K562 (cell line): ENCODE measurements around the gene KCTD11. TPM values are rescaled to one million over a fixed set of nuclear protein-coding genes. Genes with fewer than 3 reads are reported as not detected.

Experiments used
- ATAC-seq: fragments of 200-7000 bp; cut with Tn5 transposase; 3 replicates; pipeline ENCODE4 v1.9.1; 2020; ENCODE audit warnings: moderate library complexity
- BruUV-seq: library from RNA; stranded (reverse); fragments of 400-500 nt; replicated peaks from 2 replicates; lab custom pipeline; 2021; lab: Mats Ljungman, UMichigan
- CTCF ChIA-PET: fragments of 300-600 bp; formaldehyde crosslinking; extraction: SDS; loops from one replicate; lab custom pipeline; 2021; ENCODE audit warnings: low intra/inter-chr PET ratio; lab: Yijun Ruan, JAX
- POLR2A ChIA-PET: fragments of 300-600, 350-650 bp; sonication (Branson Sonifier 250); formaldehyde crosslinking; extraction: SDS; loops from one replicate; lab custom pipeline; 2021; ENCODE audit warnings: antibody characterized with exemption, inconsistent platforms; lab: Yijun Ruan, JAX
- DNase-seq, 4 experiments: peaks; one replicate each; pipeline versions ENCODE4 v3.0.0 to v3.0.0-alpha.2; 2011 to 2018; ENCODE audit warnings: low spot score in 3 of 4, mixed read lengths in 3 of 4; ENCODE audit errors: extremely low read depth in 1 of 4
- FAIRE-seq: peaks from 2 replicates; lab custom pipeline; 2011; peaks lifted over from hg19 to GRCh38; lab: Jason Lieb, UNC
- H2AFZ ChIP-seq: 2 replicates; pipeline ENCODE4 v1.6.0; 2011; ENCODE audit warnings: low read depth, low read length, control low read depth, inconsistent platforms
- H3K27ac ChIP-seq: fragments of 200-600 bp; 3 replicates; pipeline ENCODE4 v1.8.0; 2011; ENCODE audit warnings: low read depth, mild to moderate bottlenecking, control low read depth, inconsistent platforms, low read length, moderate library complexity, mixed read lengths; ENCODE audit errors: extremely low read depth
- H3K27me3 ChIP-seq, 2 experiments: fragments of 300-600 bp in 1 of 2; 2 replicates in 1 of 2; 3 replicates in 1 of 2; pipeline versions ENCODE4 v1.6.0 to v1.8.0; 2011; ENCODE audit warnings: inconsistent platforms in 2 of 2, low read length in 2 of 2, mild to moderate bottlenecking in 1 of 2, mixed read lengths in 1 of 2, moderate library complexity in 1 of 2; ENCODE audit not compliant: control insufficient read depth in 2 of 2, insufficient read depth in 2 of 2
- H3K36me3 ChIP-seq: fragments of 300-600 bp; 3 replicates; pipeline ENCODE4 v1.8.0; 2011; ENCODE audit warnings: mild to moderate bottlenecking, low read length, inconsistent platforms; ENCODE audit not compliant: control insufficient read depth, insufficient read depth
- H3K4me1 ChIP-seq, 2 experiments: fragments of 200-600 bp in 1 of 2; replicated peaks in 1 of 2; 2 replicates in 1 of 2; 3 replicates in 1 of 2; pipeline versions ENCODE4 v1.5.1 to v1.8.0; 2011; ENCODE audit warnings: inconsistent platforms in 2 of 2, low read length in 2 of 2, mild to moderate bottlenecking in 1 of 2, mixed read lengths in 1 of 2, moderate library complexity in 1 of 2; ENCODE audit not compliant: control insufficient read depth in 2 of 2, insufficient read depth in 2 of 2
- H3K4me2 ChIP-seq: 2 replicates; pipeline ENCODE4 v1.6.1; 2011; ENCODE audit warnings: low read length, control low read depth, inconsistent platforms, mixed read lengths; ENCODE audit not compliant: insufficient read depth
- H3K4me3 ChIP-seq: fragments of 200-600 bp; sonication (generic), shearing (Covaris generic); 2 replicates; pipeline ENCODE4 v1.5.1; 2016; ENCODE audit warnings: control low read depth, inconsistent platforms
- H3K79me2 ChIP-seq: fragments of 200-600 bp; 3 replicates; pipeline ENCODE4 v1.8.0; 2011; ENCODE audit warnings: low read length, inconsistent platforms; ENCODE audit not compliant: control insufficient read depth, insufficient read depth
- H3K9ac ChIP-seq, 2 experiments: 2 replicates each; pipeline versions ENCODE4 v1.6.0 to v1.6.1; 2011; ENCODE audit warnings: low read depth in 2 of 2, low read length in 2 of 2, control low read depth in 1 of 2, inconsistent platforms in 1 of 2, mild to moderate bottlenecking in 1 of 2, mixed read lengths in 1 of 2; ENCODE audit not compliant: insufficient read depth in 1 of 2
- H3K9me1 ChIP-seq: one replicate; pipeline ENCODE4 v1.6.0; 2011; ENCODE audit warnings: inconsistent platforms, mild to moderate bottlenecking, low read length, moderate library complexity; ENCODE audit not compliant: control insufficient read depth, insufficient read depth
- H3K9me3 ChIP-seq: replicated peaks from 2 replicates; pipeline ENCODE4 v1.5.1; 2011; ENCODE audit warnings: low read depth, low read length, inconsistent platforms; ENCODE audit not compliant: control insufficient read depth, insufficient read depth
- H4K20me1 ChIP-seq: replicated peaks from 2 replicates; pipeline ENCODE4 v1.6.1; 2011; ENCODE audit warnings: low read length, inconsistent platforms, mixed read lengths; ENCODE audit not compliant: control insufficient read depth, insufficient read depth
- CEBPB ChIP-seq: fragments of 450-650 bp; IDR thresholded peaks from 2 replicates; pipeline ENCODE4 v1.6.1; 2016; ENCODE audit warnings: missing genetic modification characterization, missing compliant biosample characterization
- PML ChIP-seq: IDR thresholded peaks from 2 replicates; pipeline ENCODE4 v1.6.1; 2012; ENCODE audit warnings: low read length, inconsistent platforms
- WGBS: fragments of 100-300 bp; shearing (Covaris generic); methylation state at CpG from one replicate; pipeline ENCODE4 v1.1.6; 2016; ENCODE audit warnings: low coverage, mixed read lengths; ENCODE audit not compliant: insufficient coverage; ENCODE audit errors: missing lambda C conversion rate; 5-methylcytosine and 5-hydroxymethylcytosine counted together
- in situ Hi-C: fragments of 300-500 bp; cut with MboI; formaldehyde crosslinking; loops from 4 replicates; pipeline ENCODE4 v1.15.0; 2018; ENCODE audit warnings: inconsistent platforms, mixed read lengths
- intact Hi-C: fragments of 100-400 bp; cut with micrococcal nuclease; formaldehyde crosslinking; loops from 2 replicates; pipeline ENCODE4 v1.14.2; 2022
- polyA plus RNA-seq, 8 experiments: library from polyadenylated mRNA; depleted of rRNA in 4 of 8; stranded (reverse) in 5 of 8; unstranded in 3 of 8; fragments of >200 nt; fragmentation: Nextera tagmentation in 2 of 8; fragmentation: Illumina TruSeq in 1 of 8; extraction: Ambion mirVana in 2 of 8; extraction: Trizol in 1 of 8; gene quantifications; 2 replicates each; pipeline versions ENCODE4 v1.2.1 to v1.2.3, GENCODE V29; 2011 to 2014; ENCODE audit warnings: inconsistent platforms in 1 of 8, missing spikeins in 1 of 8
- total RNA-seq, 7 experiments: library from RNA; depleted of rRNA in 6 of 7; stranded (reverse); fragments of >200 nt in 6 of 7; fragmentation: Illumina TruSeq in 2 of 7; extraction: Trizol in 2 of 7; gene quantifications; 2 replicates each; pipeline versions ENCODE4 v1.2.1 to v1.2.3, GENCODE V29; 2011 to 2021; ENCODE audit warnings: low replicate concordance in 1 of 7

The KCTD11 gene
- total and polyA plus RNA-seq, 9 of the 15 experiments (the other 6 are each of a cell fraction or from before 2014, with no cell fraction given), result 0.01 to 3.2 (median 2.5) TPM; not detected in 1

DNA sequence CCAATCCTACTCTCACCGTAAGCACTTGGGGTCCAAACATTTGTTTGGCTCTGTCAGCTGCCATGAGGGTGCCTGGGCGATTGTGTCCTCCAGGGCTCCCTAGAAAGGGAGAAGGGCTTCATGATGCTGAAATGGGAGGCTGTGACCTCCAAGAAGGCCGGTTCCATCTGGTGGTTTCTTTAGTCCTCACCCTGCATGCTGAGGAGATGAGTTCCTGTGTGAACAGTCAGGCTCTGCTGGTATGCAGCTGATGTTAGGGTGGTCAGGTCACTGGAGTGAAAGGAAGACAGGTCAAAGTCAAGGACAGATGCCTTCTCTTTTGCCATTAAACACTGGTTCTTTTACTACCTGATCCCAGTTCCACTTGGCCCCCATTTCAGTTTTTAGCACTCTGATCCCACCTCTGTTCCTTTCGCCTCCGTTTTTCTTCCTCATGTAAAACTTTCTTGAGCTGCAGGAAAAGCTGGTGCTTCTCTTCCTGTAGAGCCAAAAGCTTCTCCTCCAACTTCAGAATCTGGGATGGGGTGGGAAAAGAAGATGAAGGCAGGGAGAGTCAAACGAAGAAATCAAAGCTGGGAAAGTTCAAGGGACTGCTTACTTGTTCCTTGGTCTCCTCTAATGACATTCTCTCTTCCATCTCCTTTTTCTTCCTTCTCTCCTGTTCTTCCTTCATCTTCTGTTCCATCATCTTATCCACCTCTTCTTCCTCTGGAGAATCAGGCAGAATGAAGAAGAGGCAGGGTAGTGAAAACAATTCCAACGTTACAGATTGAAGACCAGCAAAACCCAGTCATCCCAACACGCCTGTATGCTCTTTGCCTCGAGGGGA lies 37.9 kb upstream of the KCTD11 start:
- H3K9me1 ChIP-seq, result peaks cover 11% of the 10 kb centered on the region
- intact Hi-C loops (no loop called here), in situ Hi-C loops (no loop called here)
- peak overlapping the region; percentile 75 for H3K27ac ChIP-seq
- no peaks in the 10 kb centered on the region for H3K27me3 ChIP-seq
- no peak overlapping the region for H2AFZ ChIP-seq
- peak; percentile 3; the same call in 2 of the 3 replicates for ATAC-seq
- CTCF ChIA-PET, result interaction anchor here (0.8 kb wide), 1 partner anchor 34 kb away, joined by 3 read pairs; no protein-coding TSS in a partner anchor
- peak overlapping the region; percentile 67 to 94 for H3K9ac ChIP-seq
- peak overlapping the region; percentile 93 for H3K4me3 ChIP-seq
- peak; percentile 55 for FAIRE-seq
- POLR2A ChIA-PET, result interaction anchor here (0.5 to 2.6 kb wide), 12 partner anchors 11 to 266 kb away, joined by 3 to 21 read pairs (median 4); partner anchors contain the start of genes NEURL4 and SLC2A4
- H4K20me1 ChIP-seq, result peaks cover 31% of the 10 kb centered on the region
- no peaks in the 10 kb centered on the region for H3K9me3 ChIP-seq
- H3K36me3 ChIP-seq, result peaks cover 80% of the 10 kb centered on the region
- TF ChIP-seq PML (0 out of 2 replicates have a peak, but pooled peaks have one; percentile 11), CEBPB (tag) (no peak)
- H3K4me1 ChIP-seq, result peaks cover 22 to 35% of the 10 kb centered on the region in 2 experiments
- H3K4me2 ChIP-seq, result peak overlapping the region; percentile 86
- WGBS, result 20% methylated on average over 4 of the region's 9 CpGs
- peak in 1 of 4 experiments; percentile 34 for DNase-seq
- peaks cover 37% of the 10 kb centered on the region for H3K79me2 ChIP-seq
- BruUV-seq, result TSS peak; percentile 85
